ENCODE results near the gene VEPH1.

- TF ChIP-seq, protein P1, sequence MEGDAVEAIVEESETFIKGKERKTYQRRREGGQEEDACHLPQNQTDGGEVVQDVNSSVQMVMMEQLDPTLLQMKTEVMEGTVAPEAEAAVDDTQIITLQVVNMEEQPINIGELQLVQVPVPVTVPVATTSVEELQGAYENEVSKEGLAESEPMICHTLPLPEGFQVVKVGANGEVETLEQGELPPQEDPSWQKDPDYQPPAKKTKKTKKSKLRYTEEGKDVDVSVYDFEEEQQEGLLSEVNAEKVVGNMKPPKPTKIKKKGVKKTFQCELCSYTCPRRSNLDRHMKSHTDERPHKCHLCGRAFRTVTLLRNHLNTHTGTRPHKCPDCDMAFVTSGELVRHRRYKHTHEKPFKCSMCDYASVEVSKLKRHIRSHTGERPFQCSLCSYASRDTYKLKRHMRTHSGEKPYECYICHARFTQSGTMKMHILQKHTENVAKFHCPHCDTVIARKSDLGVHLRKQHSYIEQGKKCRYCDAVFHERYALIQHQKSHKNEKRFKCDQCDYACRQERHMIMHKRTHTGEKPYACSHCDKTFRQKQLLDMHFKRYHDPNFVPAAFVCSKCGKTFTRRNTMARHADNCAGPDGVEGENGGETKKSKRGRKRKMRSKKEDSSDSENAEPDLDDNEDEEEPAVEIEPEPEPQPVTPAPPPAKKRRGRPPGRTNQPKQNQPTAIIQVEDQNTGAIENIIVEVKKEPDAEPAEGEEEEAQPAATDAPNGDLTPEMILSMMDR (conservative IDR thresholded peaks at IDR 0.05; ENCODE audit: low read depth, low read length) = no peak
- TF ChIP-seq EZH2 (IDR thresholded peaks at IDR 0.05; ENCODE audit: low read length, unreplicated experiment) (no peak), EZH2phosphoT487 (IDR thresholded peaks at IDR 0.05; ENCODE audit: borderline replicate concordance, low read length) (no peak)
These were observed 96.8 kb downstream of the VEPH1 start for GRCh38 chr3:157406394-157406793.

Measured in PC-3 (cell line).